ENCODE measurements around the gene MOK.

MOK gene

DNA sequence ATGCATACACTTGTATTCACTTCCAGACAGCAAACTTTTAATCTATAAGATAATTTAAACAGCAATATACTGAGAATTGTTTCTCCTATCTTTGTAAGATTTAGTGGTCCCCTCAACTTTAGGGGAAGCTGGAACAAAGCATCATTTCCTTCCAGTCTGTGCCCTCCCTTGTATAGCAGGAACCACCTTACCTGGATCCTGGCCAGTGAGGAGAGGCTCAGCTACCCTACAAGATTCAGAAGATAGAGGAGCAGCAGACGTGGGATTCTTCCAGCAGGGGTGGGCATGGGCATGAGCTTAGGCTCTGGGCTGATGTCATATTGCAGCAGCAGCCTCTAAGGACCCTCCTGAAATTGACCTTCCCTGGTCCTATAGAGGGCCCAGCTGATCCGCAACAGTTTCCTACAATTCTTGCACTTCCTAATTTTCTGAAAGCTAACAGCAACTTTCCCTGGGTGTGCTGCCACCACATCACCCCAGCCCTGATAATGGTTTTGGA, 21.3 kb downstream of the MOK start:
- no peak for DNase-seq (ENCODE audit: low read depth in 2 of 2)

DNA sequence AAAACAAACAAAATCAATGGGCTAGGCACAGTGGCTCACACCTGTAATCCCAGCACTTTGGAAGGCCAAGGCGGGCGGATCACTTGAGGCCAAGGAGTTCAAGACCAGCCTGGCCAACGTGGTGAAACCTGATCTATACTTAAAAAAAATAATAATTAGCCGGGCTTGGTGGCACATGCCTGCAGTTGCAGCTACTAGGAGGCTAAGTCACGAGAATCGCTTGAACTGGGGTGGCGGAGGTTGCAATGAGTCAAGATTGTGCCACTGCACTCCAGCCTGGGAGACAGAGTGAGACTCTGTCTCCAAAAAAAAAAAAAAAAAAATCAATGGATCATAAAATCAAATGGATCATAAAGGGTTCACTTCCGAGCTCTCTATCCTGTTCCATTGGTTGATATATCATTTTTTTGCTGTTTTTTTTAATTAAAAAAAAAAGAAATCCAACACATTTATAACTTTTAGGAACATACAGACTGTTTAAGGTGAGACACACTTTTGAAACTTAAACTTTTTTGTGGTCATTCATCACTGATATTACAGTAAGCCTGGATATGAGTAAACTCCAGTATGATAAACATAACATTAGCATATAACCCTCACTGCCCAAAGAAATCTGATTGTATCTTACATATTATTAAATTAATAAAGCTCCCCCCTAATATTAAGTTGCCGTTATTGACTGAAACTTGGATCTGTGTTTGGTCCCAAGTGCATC, 22.1 kb downstream of the MOK start:
- no peak for DNase-seq (ENCODE audit: low read depth in 2 of 2)

DNA sequence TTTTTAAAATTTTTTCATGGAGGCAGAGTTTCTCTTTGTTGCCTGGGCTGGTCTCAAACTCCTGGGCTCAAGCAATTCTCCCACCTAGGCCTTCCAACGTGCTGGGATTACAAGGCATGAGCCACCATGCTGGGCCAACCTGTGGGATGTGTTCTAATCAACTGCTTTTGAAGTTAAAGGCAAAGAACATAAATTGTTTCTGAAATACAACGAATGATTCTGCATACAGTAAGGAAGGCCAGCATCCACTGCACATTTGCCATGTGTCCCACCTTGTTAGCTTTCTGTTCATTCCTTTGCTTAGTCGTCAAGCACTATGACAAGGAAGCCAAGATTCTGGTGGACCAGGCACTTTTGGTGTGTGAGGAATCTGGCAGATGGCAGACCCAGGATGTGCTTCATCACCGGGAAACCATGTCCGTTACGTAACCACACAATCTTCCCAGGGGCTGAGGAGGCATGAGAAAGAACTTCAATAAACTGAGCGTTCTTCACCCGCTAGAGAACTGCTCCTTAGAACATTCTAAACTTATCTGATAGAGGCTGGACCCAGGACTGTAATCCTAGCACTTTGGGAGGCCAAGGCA, 24.5 kb downstream of the MOK start:
- DNase-seq (ENCODE audit: low read depth in 2 of 2): peak; percentile 79

DNA sequence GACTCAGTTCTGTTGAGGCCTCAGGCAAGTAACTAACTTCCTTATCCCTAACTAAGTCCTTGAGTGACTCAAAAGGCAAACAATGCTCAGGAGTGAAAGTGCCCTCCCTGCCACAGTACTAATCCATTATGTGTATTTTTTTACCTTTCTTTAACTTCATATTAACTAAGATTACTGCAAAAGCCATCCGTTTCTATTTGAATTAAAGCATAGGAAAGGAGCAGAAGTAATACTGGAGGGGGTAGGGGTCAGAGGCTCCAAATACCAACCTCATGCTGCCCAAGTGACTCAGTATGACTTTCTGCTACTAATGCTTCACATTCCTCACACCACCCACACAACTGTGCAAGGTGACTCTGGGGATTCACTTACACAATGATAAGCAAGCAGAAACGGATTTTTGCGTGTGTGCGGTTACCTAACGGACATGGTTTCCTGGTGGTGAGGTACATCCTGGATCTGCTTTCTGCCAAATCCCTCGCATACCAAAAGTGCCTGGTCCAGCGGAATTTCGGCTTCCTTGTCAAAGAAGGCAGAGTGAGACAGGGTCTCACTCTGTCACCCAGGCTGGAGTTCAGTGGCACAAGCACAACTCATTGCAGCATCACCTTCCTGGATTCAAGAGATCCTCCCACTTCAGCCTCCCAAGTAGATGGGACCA, 25.1 kb downstream of the MOK start:
- DNase-seq (ENCODE audit: low read depth in 2 of 2): peak; percentile 74 to 79

DNA sequence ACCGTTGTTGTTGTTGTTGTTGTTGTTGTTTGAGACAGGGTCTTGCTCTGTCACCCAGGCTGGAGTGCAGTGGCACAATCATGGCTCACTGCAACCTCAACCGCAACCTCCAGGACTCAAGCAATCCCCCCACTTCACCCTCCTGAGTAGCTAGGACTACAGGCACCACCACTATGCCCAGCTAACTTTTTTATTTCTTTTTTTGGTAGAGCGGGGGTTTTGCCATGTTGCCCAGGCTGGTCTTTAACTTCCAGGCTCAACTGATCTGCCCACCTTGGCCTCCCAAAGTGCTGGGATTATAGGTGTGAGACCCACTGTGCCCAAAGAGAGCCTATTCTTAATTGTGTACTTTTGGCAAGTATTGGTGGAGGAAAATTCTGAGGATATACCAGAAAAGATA, 25.7 kb downstream of the MOK start:
- DNase-seq (ENCODE audit: low read depth in 2 of 2): no peak

DNA sequence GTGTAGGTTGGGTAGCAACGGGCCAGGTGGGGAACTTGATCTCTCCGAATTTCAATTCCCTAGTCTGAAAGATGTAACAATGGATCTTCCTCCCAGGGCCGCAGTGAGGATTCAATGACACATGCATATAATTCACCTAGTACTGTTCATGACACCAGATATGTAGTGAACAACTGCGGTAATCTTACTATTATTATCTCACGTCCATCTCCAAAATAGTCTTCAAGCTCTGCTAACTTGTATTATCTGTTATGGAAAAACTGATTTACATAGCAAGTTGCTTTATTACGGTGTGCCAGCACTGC, 26.4 kb downstream of the MOK start:
- DNase-seq (ENCODE audit: low read depth in 2 of 2): no peak

DNA sequence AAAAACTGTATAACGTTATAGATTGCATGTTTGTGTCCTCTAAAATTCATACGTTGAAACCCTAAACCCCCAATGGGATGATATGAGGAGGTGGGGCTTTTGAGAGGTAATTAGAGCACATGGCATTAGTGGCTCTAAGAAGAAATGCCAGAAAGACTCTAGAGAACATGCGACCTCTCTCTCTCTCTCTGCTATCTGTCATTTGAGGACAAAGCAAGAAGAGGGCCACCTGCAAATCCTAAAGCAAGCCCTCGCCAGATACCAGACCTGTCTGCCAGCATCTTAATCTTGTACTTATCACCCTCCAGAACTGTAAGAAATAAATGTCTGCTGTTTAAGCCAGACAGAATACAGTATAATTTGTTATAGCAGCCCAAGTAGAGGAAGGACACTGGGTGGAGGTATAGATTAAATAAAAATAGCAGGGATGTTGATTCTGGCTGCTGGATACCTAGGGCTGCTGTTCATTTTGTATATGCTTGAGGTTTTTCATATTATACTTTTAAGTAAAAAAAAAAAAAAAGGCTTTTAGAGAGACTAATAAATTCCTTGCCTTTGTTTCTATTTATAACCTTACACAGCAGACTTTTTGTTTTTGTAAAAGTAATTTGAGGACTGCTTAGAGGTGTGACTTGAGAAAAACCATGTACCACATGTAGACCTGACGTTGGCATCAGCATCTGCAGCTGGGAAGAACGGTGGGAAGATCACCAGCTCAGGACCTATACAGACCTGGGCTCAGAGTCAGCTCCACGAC, 26.9 kb downstream of the MOK start:
- no peak for DNase-seq (ENCODE audit: low read depth in 2 of 2)

DNA sequence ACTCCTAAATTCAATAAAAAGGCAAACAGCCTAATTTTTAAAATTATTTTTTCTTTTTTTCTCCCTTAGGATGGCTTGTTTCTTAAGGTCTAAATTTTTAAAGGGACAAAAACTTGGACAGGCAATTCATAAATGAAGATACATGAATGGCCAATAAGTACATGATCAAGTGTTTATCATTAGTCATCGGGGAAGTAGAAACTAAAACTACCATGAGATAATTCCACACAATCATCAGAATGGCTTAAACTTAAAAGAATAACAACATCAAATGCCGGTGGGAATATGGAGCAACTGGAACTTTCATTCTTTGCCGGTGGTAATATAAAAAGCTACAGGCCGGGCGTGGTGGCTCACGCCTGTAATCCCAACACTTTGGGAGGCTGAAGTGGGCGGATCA, 29.1 kb downstream of the MOK start:
- no peak for DNase-seq (ENCODE audit: low read depth in 2 of 2)

DNA sequence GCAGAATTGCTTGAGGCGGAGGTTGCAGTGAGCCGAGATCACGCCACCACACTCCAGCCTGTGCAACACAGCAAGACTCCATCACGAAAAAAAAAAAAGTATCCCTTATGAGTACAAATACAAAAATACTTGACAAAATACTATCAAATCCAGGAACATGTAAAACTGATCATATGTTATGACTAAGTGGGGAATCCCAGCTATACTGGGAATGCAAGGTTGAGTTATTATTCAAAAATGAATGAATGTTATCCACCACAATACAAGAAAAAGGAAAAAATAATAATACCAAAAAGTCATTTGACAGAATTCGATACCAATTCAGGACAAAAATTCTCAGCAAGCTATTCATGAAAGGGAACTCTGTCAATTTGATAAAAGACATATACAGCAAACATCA, 32.6 kb downstream of the MOK start:
- DNase-seq (ENCODE audit: low read depth in 2 of 2): no peak

DNA sequence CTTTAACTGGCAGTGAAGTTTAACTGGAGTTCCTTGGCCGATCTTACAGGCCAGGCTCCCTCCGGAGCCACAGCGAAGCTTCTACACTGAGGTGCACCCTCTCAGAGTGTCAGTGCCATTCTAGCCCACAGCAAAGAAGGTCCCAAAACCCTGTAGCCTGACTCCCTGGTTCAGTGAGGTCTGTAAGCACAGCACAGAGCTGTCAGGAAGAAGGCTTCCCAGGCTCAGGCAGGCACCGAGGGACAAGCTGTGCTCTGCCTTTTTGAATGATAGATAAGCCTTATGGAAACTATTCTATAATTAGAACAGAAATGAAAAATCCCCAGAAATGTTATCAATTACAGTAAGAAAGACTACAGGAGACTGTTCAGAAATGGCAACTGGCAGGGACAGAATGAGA, 40.2 kb downstream of the MOK start:
- DNase-seq (ENCODE audit: low read depth in 2 of 2): no peak

DNA sequence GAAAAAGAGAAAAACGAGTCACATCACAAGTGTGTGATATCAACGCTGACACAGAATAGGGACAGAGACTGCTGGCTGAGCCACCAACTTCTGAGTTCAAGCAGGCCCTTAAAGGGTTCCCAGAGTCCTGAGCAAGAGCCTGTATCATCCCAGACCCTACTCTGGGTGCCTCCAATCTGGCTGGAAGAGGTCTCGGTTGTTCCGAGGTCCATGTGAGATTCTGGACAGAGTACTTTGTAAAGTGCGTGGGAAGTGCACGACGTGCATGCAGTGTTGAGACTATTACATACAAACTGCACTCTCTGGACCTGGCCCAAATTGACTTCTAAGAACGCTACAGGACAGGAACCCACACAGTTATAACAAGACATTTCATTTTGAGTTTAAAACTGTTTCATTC, 40.6 kb downstream of the MOK start:
- DNase-seq (ENCODE audit: low read depth in 2 of 2): no peak

DNA sequence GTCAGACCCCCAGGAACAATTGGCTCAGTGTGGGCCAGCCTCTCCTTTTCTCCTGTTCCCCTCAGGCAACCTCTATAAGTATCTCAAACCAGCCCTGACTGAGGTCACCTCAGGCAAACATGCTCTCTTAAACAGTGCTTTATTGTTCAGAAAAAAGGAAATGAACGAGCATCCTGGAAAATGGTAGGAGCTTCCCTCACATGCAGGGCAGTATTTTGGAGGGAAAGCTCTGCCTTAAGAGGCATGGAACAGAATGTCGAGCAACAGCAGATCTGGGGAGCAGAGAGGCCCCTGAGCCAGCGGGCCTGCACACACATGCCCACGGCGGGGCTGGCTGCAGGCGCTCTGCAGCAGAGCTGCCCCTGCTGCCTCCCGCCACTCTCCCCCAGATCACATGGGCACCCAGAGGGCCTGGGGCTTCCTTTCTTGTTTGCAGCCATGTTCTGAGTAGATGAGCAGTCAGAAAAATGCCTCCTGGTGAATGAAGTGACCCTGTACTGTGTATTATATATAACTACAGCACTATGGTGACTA, 42.0 kb downstream of the MOK start:
- DNase-seq (ENCODE audit: low read depth in 2 of 2): no peak

DNA sequence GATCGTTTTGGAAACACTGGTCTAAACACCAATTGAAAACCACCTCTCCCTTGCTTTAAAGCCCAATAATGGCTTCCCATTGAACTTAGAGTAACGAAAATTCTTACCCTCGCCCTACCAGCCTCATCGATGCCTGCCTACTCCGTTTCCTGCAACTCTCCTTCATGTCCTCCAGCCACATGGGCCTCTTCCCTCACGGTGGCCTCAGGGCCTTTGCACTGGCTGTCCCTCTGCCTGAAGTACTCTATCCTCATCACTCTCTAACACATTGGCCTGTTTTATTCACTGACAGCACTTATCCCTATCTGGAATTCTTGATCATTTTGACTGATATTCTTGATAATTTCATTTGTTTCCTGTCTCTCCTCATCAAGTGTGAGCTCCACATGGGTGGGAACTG, 46.8 kb downstream of the MOK start:
- DNase-seq (ENCODE audit: low read depth in 2 of 2): no peak

DNA sequence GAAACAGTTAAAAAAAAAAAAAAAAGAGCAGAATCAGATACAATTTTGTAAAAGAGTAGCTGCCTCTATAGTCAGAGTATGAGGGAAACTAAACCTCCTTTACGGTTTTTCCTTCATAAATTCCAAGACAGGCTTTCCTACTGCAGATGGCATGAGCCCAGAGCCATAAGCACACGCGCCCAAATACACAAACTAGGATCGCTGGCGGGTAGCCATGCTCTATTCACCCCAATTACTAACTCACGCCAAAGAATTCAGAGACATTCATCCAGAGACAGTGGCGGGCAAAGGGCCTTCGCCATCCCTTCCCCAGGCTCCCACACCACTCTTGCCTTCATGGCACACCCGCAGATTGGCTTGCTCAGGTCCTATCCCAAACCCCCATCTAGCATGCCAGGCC, 48.2 kb downstream of the MOK start:
- no peak for DNase-seq (ENCODE audit: low read depth in 2 of 2)

DNA sequence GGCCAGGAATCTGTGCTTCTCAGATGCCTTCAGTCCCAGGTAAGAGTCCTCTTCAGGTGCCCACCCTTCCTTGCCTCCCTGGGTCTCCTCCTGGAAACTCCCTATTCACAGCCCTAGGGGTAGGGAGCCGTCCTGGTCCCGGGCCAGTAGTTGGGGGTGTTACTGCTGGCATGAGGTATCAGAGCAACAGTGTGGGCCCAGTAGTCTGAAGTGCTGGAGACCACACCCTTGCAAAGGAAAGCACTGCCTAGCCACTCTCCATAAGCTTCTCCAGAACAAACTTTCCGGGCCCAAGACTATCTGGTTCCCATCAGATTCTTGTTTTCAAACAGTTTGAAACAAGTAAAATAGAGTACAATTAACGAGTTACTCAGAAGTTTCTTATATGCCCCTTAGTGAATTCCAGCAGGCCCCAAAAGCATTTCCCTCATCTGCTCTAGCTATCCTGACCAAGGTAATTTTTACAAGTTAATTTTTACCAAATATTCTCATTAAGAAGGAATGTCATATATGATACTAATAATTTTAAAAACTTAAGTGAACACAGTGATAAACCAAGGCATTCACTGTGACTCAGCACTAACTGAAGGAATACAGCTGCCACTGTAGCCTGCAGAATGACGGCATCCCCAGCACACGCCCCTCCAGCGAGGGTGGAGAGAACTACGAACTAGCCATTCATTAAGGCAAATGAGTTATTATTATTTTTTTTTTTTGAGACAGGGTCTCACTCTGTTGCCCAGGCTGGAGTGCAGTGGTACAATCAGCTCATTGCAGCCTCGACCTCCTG, 49.4 kb downstream of the MOK start:
- DNase-seq (ENCODE audit: low read depth in 2 of 2): no peak

DNA sequence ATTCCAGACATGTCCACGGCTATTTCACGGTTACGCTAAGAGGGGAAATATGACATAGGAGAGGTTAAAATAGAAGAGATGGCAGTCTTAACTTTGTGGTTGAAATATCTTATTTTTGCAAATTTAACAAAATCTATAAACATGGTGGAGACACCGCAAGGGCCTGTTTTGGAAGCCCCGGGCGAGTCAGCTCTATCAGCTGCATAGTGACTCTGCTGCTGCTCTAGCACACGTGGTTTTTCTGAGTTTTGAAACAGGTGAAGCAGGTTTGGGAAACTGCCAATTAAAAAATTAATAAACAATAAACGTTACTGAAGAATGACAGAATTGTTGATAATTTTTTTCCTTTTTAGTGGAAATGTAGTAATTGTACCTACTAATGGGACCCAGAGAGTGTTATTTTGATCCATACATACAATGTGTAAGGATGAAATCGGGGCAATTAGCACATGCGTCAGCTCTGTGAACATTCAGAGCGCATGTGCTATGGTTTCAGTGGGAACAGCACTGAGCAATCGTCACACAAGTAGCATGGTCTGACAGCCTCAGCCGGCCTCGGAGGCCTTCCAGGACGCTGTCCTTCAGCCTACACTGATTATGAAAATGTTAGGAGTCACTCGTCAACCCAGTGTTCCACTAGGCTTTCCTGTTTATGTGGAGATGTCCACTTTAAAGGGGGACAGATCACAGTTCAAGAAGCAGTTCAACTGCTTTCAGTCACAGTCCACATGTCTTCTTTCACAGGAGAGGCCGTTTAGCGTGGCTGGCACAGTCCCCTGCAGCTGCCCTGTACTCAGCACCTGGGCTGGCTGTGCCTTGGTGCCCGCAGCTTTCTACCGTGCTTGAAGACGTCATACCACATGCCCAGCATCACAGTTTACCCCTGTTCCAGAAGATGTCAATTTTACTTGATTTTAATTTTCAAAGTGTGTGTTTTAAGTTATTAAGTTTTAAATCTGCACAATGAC, 51.8 kb downstream of the MOK start:
- no peak for DNase-seq (ENCODE audit: low read depth in 2 of 2)

DNA sequence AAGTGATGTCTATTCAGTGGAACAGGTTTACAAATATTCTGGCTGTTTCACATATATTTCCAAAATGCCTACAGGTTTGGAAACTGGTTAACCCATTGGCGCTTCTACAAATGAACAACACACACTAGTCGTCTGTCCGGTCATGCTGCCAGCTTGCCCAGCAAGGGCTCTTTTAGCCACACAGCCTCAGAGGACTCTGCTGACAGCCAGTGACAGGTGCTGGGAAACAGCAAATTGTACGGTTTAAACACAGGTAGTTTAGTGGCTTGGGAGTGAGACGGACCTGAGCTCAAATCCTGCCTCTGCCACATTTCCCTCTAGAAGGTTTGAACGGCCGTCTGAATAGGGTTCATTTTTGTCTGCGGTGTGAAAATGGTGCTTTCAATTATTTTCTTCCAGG, 53.8 kb downstream of the MOK start:
- DNase-seq (ENCODE audit: low read depth in 2 of 2): no peak

DNA sequence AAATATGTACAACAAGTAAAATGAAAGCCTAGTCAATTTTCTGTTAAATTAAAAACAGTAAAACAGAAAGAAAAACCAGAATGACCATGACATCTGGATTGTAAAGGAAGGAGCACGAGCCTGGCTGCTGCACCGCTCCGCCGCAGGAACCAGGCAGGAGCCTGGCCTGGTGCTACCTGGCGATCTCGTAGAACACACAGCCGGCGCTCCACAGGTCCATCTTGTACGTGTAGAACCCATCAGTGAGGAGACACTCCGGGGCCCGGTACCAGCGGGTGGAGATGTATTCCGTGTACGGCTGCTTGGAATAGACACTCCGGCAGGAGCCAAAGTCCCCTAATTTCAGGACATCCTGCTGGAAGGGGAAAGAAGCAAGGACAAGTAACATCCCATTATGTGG, 54.3 kb downstream of the MOK start:
- DNase-seq (ENCODE audit: low read depth in 2 of 2): no peak

DNA sequence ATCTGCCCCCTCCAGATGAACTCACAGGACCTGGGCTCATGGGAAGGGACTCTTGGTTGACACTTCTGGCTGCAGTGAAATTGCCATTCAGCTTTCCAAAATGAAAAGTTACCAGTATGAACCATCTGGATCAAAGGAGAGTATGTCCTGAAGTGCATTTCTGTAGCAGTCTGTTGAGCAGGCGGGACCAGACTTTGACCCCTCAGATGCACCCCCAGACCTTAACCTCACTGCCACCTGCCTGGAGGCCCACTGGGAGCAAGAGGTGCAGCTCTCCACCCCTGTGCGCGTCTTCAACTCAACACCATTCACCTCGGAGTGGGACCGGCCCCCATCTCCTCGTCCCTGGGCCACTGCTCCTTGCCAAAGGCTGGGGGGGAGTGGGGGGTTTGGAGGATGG, 55.0 kb downstream of the MOK start:
- DNase-seq (ENCODE audit: low read depth in 2 of 2): no peak

DNA sequence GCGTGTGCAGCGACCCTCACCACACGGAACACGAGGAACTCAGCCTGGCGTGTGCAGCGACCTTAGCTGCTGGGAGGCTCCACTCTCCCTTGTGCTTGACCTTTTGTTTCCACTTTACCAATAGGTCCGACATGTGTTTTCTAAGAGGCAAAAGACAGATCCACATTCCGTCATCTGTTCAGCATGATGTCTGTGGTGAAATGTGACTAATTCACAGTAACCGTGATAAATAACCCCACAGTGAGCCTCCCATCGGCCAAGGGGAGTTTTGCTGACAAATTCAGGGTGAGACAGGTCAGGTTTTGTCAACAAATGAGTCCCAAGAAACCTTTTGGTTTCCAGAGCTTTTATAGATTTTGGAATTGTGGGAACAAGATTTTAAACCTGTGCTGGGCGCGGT, 55.9 kb downstream of the MOK start:
- DNase-seq (ENCODE audit: low read depth in 2 of 2): no peak

Data from fibroblast of skin of left quadriceps (primary cell).